ENCODE results near the gene PRR35.

Gene PRR35

GRCh38 chr16:560204-560700 lies at the start of gene PRR35:
Gene PRR35 (plus strand): TSS chr16:560394. CDS start chr16:563295, 2,901 bp downstream.
- in situ Hi-C loops (cut with HindIII; ENCODE audit: low sequenced_read_pairs) = no loop called here
- H3K4me3 ChIP-seq (ENCODE audit: low read depth, low read length) = no peak within 1 kb of the TSS
- TF ChIP-seq CTCF (IDR thresholded peaks at IDR 0.05; ENCODE audit: low read depth, low read length) = no peak

DNA sequence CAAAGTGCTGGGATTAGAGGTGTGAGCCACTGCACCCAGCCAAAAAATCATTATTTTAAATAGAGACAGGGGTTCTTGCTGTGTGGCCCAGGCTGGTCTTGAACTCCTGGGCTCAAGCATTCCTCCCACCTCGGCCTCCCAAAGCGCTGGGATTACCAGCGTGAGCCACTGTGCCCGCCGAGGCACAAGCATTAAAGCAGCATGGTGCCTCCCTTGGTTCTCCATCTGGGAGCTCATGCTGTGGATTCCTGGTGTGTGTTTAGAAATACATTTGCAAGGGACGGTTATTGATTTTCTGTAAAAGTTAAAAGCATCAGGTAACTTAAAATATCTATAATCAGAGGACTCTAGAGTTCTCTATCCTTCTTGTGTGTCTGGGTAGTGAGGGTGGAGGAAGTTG lies 47.4 kb upstream of the PRR35 start:
- no peak for DNase-seq (ENCODE audit: low read depth, low spot score)
- TF ChIP-seq CTCF (IDR thresholded peaks at IDR 0.05; ENCODE audit: low read depth, low read length) = no peak
- no peak overlapping the region for H3K4me3 ChIP-seq (ENCODE audit: low read depth, low read length)
- in situ Hi-C loops (cut with HindIII; ENCODE audit: low sequenced_read_pairs) = no loop called here

More at GRCh38 chr16:560204-560700, at the start of gene PRR35:
- DNase-seq (ENCODE audit: low read depth, low spot score) = no peak

- in situ Hi-C loops (cut with HindIII; ENCODE audit: low sequenced_read_pairs) = no loop called here
- DNase-seq (ENCODE audit: low read depth, low spot score) = no peak
- TF ChIP-seq CTCF (IDR thresholded peaks at IDR 0.05; ENCODE audit: low read depth, low read length) = no peak
- H3K4me3 ChIP-seq (ENCODE audit: low read depth, low read length) = no peak overlapping the region
Measured at GRCh38 chr16:513950-514349, 46.2 kb upstream of the PRR35 start.

DNA sequence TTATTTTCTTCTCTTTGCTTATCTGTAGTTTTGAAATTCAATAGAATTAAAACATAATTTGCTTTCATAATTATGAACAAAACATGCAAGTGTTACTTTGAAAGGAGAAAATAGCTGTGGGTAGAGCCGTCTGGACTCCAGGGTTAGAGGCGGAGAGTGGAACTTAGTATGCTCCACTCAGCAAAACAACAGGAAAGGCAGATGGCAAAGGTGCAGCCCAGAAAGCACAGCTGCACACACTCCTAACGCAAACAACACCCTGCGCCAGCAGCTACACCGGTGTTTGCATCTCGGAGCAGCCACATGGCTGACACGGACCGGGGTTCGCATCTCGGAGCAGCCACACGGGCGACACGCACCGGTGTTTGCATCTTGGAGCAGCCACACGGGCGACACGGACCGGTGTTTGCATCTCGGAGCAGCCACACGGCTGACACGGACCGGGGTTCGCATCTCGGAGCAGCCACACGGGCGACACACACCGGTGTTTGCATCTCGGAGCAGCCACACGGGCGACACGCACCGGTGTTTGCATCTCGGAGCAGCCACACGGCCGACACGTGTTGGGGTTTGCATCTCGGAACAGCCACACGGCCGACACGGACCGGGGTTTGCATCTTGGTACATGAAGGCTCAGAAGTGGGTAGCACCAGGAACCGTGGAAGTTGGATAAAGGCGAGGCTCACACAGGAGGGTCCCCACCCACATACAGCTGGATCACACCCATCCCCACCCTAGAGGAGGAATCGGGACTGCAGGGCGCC lies 44.8 kb upstream of the PRR35 start:
- in situ Hi-C loops (cut with HindIII; ENCODE audit: low sequenced_read_pairs) = no loop called here
- H3K4me3 ChIP-seq (ENCODE audit: low read depth, low read length) = no peak overlapping the region
- no peak for DNase-seq (ENCODE audit: low read depth, low spot score)
- TF ChIP-seq CTCF (IDR thresholded peaks at IDR 0.05; ENCODE audit: low read depth, low read length) = no peak

GRCh38 chr16:515939-516226 lies 44.3 kb upstream of the PRR35 start:
- DNase-seq (ENCODE audit: low read depth, low spot score) = no peak
- no peak for TF ChIP-seq CTCF (IDR thresholded peaks at IDR 0.05; ENCODE audit: low read depth, low read length)
- in situ Hi-C loops (cut with HindIII; ENCODE audit: low sequenced_read_pairs) = no loop called here
- H3K4me3 ChIP-seq (ENCODE audit: low read depth, low read length) = no peak overlapping the region

- DNase-seq (ENCODE audit: low read depth, low spot score) = no peak
- H3K4me3 ChIP-seq (ENCODE audit: low read depth, low read length) = no peak overlapping the region
- no peak for TF ChIP-seq CTCF (IDR thresholded peaks at IDR 0.05; ENCODE audit: low read depth, low read length)
- in situ Hi-C loops (cut with HindIII; ENCODE audit: low sequenced_read_pairs) = no loop called here
Measured at GRCh38 chr16:516301-516700, 43.9 kb upstream of the PRR35 start.
